Suprapubic skin (tissue), 4 donors: ENCODE results near the gene NCOA5. TPM values are rescaled to one million over a fixed set of nuclear protein-coding genes. Genes with fewer than 3 reads are reported as not detected.

ENCODE experiments used
- DNase-seq, 2 donors: peaks; one replicate each; pipeline ENCODE4 v3.0.0-alpha.2; 2019; ENCODE audit warnings: low spot score in 2 of 2
- H3K27ac ChIP-seq: fragments of 200-600 bp; sonication (generic); one replicate; pipeline ENCODE4 v1.5.1; 2019
- H3K27me3 ChIP-seq: fragments of 200-600 bp; sonication (generic); one replicate; pipeline ENCODE4 v1.5.1; 2019
- H3K36me3 ChIP-seq: fragments of 200-600 bp; sonication (generic); one replicate; pipeline ENCODE4 v1.5.1; 2019
- H3K4me1 ChIP-seq: fragments of 200-600 bp; sonication (generic); one replicate; pipeline ENCODE4 v1.5.1; 2019
- H3K4me3 ChIP-seq: fragments of 200-600 bp; sonication (generic); one replicate; pipeline ENCODE4 v1.5.1; 2019; ENCODE audit warnings: mild to moderate bottlenecking
- H3K9me3 ChIP-seq: fragments of 200-600 bp; sonication (generic); one replicate; pipeline ENCODE4 v1.5.1; 2019
- CTCF ChIP-seq, 2 donors: fragments of 200-600 bp in 1 of 2; fragments of 450-650 bp in 1 of 2; sonication (generic) in 1 of 2; IDR thresholded peaks; one replicate each; pipeline ENCODE4 v1.5.1; 2016 to 2019; ENCODE audit warnings: antibody characterized with exemption in 2 of 2, mild to moderate bottlenecking in 1 of 2, moderate library complexity in 1 of 2
- EP300 ChIP-seq: sonication (generic); formaldehyde crosslinking; IDR thresholded peaks from one replicate; pipeline ENCODE4 v1.6.1; 2017; ENCODE audit warnings: antibody characterized with exemption
- POLR2A ChIP-seq, 2 donors: fragments of 450-650 bp; IDR thresholded peaks; one replicate each; pipeline ENCODE4 v1.6.1; 2017; ENCODE audit warnings: antibody characterized with exemption in 2 of 2, mild to moderate bottlenecking in 2 of 2, moderate library complexity in 2 of 2
- POLR2AphosphoS5 ChIP-seq, 3 donors: sonication (generic); formaldehyde crosslinking; IDR thresholded peaks; one replicate each; pipeline ENCODE4 v1.6.1; 2017; ENCODE audit warnings: antibody characterized with exemption in 3 of 3
- WGBS: methylation state at CpG from one replicate; pipeline ENCODE4 v1.1.5; 2018; 5-methylcytosine and 5-hydroxymethylcytosine counted together
- total RNA-seq, 4 donors: library from RNA; depleted of rRNA; stranded (reverse); fragments of >200 nt; gene quantifications; one replicate each; pipeline ENCODE4 v1.1.0, GENCODE V29; 2016

Gene NCOA5
- total RNA-seq, 4 donors from 2014 or later, result 23.2 to 30.1 (median 25.2) TPM

GRCh38 chr20:46117704-46118467, 28.1 kb upstream of the NCOA5 start, which contains the start of gene CD40:
Gene CD40, plus strand, starts transcription at chr20:46118314. Its CDS starts 30 bp downstream, at chr20:46118344.
- H3K9me3 ChIP-seq, result no peaks in the 10 kb centered on the region
- peaks cover 8% of the 10 kb centered on the region for H3K36me3 ChIP-seq
- DNase-seq, result peak; percentile 87 to 92
- H3K4me1 ChIP-seq, result peaks cover 31% of the 10 kb centered on the region
- whole genome bisulfite sequencing, result 6% methylated on average over 23 of the region's 40 CpGs
- H3K27me3 ChIP-seq, result no peaks in the 10 kb centered on the region
- H3K4me3 ChIP-seq, result peak within 1 kb of the TSS; percentile 47
- peak within 1 kb of the TSS; percentile 43 for H3K27ac ChIP-seq
- TF ChIP-seq CTCF (IDR thresholded peaks at IDR 0.05), result no peak
- peak in 1 of 2 donors; percentile 40 for TF ChIP-seq POLR2A (IDR thresholded peaks at IDR 0.05)
- no peak for TF ChIP-seq POLR2AphosphoS5 (IDR thresholded peaks at IDR 0.05)
- TF ChIP-seq EP300, result no peak

DNA sequence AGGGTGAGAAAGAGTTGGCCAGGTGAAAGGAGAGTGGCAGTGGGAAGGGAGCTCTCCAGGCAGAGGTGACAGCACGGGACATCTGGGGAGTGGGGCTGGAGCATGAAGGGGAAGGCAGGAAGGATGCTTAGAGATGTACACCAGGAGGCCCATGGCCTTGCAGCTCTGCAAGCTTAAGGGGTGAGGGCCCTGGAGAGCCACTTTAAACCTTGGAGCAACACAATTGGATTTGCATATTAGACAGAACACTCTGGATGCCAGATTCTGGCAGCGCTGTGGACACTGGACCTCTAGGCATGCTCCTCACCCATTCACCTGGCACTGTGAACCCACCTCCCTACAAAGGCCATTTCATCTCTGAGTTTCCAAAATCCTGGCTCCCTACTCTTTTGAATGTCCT, 24.7 kb upstream of the NCOA5 start:
- TF ChIP-seq CTCF (IDR thresholded peaks at IDR 0.05) (no peak), POLR2AphosphoS5 (IDR thresholded peaks at IDR 0.05) (no peak), POLR2A (IDR thresholded peaks at IDR 0.05) (no peak), EP300 (no peak)
- WGBS, result 77% methylated on average over 2 of the region's 2 CpGs

DNA sequence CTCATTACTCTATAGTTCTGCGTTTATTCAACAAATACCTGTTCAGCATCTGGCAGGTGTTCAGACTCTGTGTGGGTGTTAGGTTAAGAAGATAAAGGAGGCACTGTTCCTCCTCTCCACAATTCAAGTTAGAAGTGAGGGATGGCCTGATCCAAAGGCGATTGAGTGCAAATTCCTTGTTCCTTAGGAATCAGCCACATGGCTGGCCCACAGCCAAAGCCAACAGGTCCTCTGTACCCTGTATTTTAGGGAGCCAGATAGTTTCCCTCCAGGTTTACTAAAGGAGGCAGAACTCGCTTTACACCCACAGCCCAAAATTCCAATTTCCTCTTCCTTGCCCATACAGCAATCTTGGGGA, 23.3 kb upstream of the NCOA5 start:
- Histone ChIP-seq H3K27ac (no peak overlapping the region), H3K4me1 (peaks cover 10% of the 10 kb centered on the region), H3K4me3 (no peak overlapping the region), H3K27me3 (peaks cover 7% of the 10 kb centered on the region), H3K9me3 (no peaks in the 10 kb centered on the region), H3K36me3 (no peaks in the 10 kb centered on the region)
- TF ChIP-seq POLR2A (IDR thresholded peaks at IDR 0.05) (no peak), CTCF (IDR thresholded peaks at IDR 0.05) (no peak), POLR2AphosphoS5 (IDR thresholded peaks at IDR 0.05) (no peak), EP300 (no peak)
- WGBS, result 58% methylated on average over 3 of the region's 3 CpGs
- no peak for DNase-seq

More for the DNA sequence above, 24.7 kb upstream of the NCOA5 start:
- Histone ChIP-seq H3K27ac (no peak overlapping the region), H3K9me3 (no peaks in the 10 kb centered on the region), H3K4me1 (peaks cover 22% of the 10 kb centered on the region), H3K27me3 (no peaks in the 10 kb centered on the region), H3K4me3 (no peak overlapping the region), H3K36me3 (no peaks in the 10 kb centered on the region)
- peak in 1 of 2 donors; percentile 43 for DNase-seq

DNA sequence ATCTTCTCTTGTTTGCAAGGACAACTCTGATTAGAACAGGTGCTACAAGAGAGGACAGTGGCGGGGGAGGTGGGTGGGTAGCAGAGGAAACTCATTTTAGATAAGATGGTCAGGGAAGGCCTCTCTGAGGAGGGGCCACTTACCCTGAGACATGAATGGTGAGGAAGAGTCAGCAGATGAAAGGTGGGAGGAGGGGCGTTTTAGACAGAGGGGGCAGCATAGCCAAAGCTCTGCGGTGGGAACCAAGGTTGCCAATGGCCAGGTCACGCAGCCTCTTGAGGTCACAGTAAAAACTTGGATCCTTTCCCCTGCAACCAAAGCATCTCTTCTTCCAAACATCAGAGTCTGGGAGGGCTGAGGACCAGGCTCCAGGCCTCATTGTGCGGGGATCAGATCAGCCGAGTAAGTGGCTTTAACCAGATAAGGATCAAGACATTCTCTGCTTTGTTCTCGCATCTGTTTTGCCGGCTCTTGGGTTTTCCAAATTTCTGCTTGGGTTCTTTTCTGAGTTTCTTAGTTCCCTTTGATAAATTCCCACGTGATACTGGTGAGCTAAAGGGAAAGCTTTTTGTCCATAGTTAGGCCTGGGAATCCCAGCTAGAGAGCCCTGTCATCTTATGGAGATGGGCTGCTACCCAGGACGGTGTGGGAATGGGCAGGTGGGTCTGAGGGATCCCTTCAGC, 22.8 kb upstream of the NCOA5 start:
- Histone ChIP-seq H3K27ac (no peak overlapping the region), H3K9me3 (no peaks in the 10 kb centered on the region), H3K4me3 (no peak overlapping the region), H3K4me1 (peaks cover 7% of the 10 kb centered on the region), H3K27me3 (peaks cover 7% of the 10 kb centered on the region), H3K36me3 (no peaks in the 10 kb centered on the region)
- WGBS, result 75% methylated on average over 9 of the region's 10 CpGs
- TF ChIP-seq CTCF (IDR thresholded peaks at IDR 0.05) (no peak), EP300 (no peak), POLR2A (IDR thresholded peaks at IDR 0.05) (no peak), POLR2AphosphoS5 (IDR thresholded peaks at IDR 0.05) (no peak)
- DNase-seq, result no peak

- H3K9me3 ChIP-seq, result no peaks in the 10 kb centered on the region
- no peaks in the 10 kb centered on the region for H3K4me1 ChIP-seq
- no peak overlapping the region for H3K27ac ChIP-seq
- H3K27me3 ChIP-seq, result peaks cover 7% of the 10 kb centered on the region
- no peaks in the 10 kb centered on the region for H3K36me3 ChIP-seq
- H3K4me3 ChIP-seq, result no peak overlapping the region
- DNase-seq, result no peak
- TF ChIP-seq EP300 (no peak), CTCF (IDR thresholded peaks at IDR 0.05) (no peak), POLR2A (IDR thresholded peaks at IDR 0.05) (no peak), POLR2AphosphoS5 (IDR thresholded peaks at IDR 0.05) (no peak)
Measured at GRCh38 chr20:46111836-46112212, 22.1 kb upstream of the NCOA5 start.
